Activated naive CD4-positive, alpha-beta T cell treated with anti-CD3 and anti-CD28 coated beads for 36 hours (primary cell): ENCODE results near the gene FBXL5. TPM values are rescaled to one million over a fixed set of nuclear protein-coding genes. Genes with fewer than 3 reads are reported as not detected.

Source experiments
- CTCF ChIA-PET: fragments of 350-600 bp; sonication (Branson Sonifier 250); formaldehyde crosslinking; loops from one replicate; lab custom pipeline; 2021; ENCODE audit warnings: antibody characterized with exemption; lab: Charles Lee
- DNase-seq: peaks from one replicate; pipeline ENCODE4 v3.0.0-alpha.2; 2020
- H3K27ac Mint-ChIP-seq: one replicate; pipeline ENCODE4 v1.8.0; 2021; ENCODE audit warnings: mild to moderate bottlenecking, mixed read lengths
- H3K27me3 Mint-ChIP-seq: one replicate; pipeline ENCODE4 v1.8.0; 2021; ENCODE audit warnings: low read depth, mixed read lengths
- H3K36me3 Mint-ChIP-seq: one replicate; pipeline ENCODE4 v1.8.0; 2021; ENCODE audit warnings: low read depth, mixed read lengths
- H3K4me1 Mint-ChIP-seq: one replicate; pipeline ENCODE4 v1.8.0; 2021; ENCODE audit warnings: low read depth, mixed read lengths
- H3K4me3 Mint-ChIP-seq: one replicate; pipeline ENCODE4 v1.8.0; 2021; ENCODE audit warnings: mild to moderate bottlenecking, moderate library complexity, mixed read lengths
- H3K9me3 Mint-ChIP-seq: one replicate; pipeline ENCODE4 v1.8.0; 2021; ENCODE audit warnings: mixed read lengths
- intact Hi-C: fragments of 100-400 bp; cut with micrococcal nuclease; formaldehyde crosslinking; loops from one replicate; pipeline ENCODE4 v1.15.1; 2023
- total RNA-seq, 2 experiments: library from RNA; stranded (reverse); gene quantifications; one replicate each; pipeline ENCODE4 v1.2.3, GENCODE V29; 2021

FBXL5 gene
- total RNA-seq, 2 experiments from 2014 or later, result 30.8 to 31.0 TPM

GRCh38 chr4:15675356-15675755 lies 20.2 kb upstream of the FBXL5 start:
- H3K27ac Mint-ChIP-seq, result no peak overlapping the region
- CTCF ChIA-PET, result interaction anchor here (0.9 to 1.0 kb wide), 2 partner anchors 9 to 12 kb away, joined by 3 read pairs; no protein-coding TSS in a partner anchor

GRCh38 chr4:15674926-15675325 lies 19.8 kb upstream of the FBXL5 start:
- Mint-ChIP-seq H3K27me3 (peaks cover 3% of the 10 kb centered on the region), H3K27ac (no peak overlapping the region), H3K4me3 (no peak overlapping the region), H3K36me3 (peaks cover 7% of the 10 kb centered on the region), H3K4me1 (peaks cover 12% of the 10 kb centered on the region), H3K9me3 (no peaks in the 10 kb centered on the region)
- CTCF ChIA-PET, result interaction anchor here (1.0 kb wide), 1 partner anchor 11 kb away, joined by 3 read pairs; no protein-coding TSS in a partner anchor
- intact Hi-C loops, result no loop called here
- DNase-seq, result no peak

More at GRCh38 chr4:15675356-15675755, 20.2 kb upstream of the FBXL5 start:
- Mint-ChIP-seq H3K4me3 (no peak overlapping the region), H3K9me3 (no peaks in the 10 kb centered on the region), H3K4me1 (peaks cover 15% of the 10 kb centered on the region), H3K27me3 (peaks cover 3% of the 10 kb centered on the region), H3K36me3 (peaks cover 10% of the 10 kb centered on the region)
- no peak for DNase-seq
- intact Hi-C loops, result no loop called here

GRCh38 chr4:15674046-15674445 lies 18.9 kb upstream of the FBXL5 start:
- no peak for DNase-seq
- Mint-ChIP-seq H3K4me3 (no peak overlapping the region), H3K27ac (no peak overlapping the region), H3K36me3 (peaks cover 3% of the 10 kb centered on the region), H3K9me3 (no peaks in the 10 kb centered on the region), H3K27me3 (peaks cover 3% of the 10 kb centered on the region), H3K4me1 (peaks cover 8% of the 10 kb centered on the region)
- CTCF ChIA-PET, result interaction anchor here (0.6 kb wide), 2 partner anchors 216 to 441 kb away, joined by 3 read pairs; no protein-coding TSS in a partner anchor
- intact Hi-C loops, result no loop called here

GRCh38 chr4:15673337-15673736 lies 18.2 kb upstream of the FBXL5 start:
- Mint-ChIP-seq H3K36me3 (peaks cover 3% of the 10 kb centered on the region), H3K27me3 (peaks cover 3% of the 10 kb centered on the region), H3K27ac (no peak overlapping the region), H3K4me3 (no peak overlapping the region), H3K9me3 (no peaks in the 10 kb centered on the region), H3K4me1 (peaks cover 6% of the 10 kb centered on the region)
- intact Hi-C loops, result no loop called here
- CTCF ChIA-PET, result interaction anchor here (0.6 kb wide), 2 partner anchors 215 to 440 kb away, joined by 3 read pairs; no protein-coding TSS in a partner anchor
- no peak for DNase-seq

- Mint-ChIP-seq H3K27me3 (no peaks in the 10 kb centered on the region), H3K9me3 (no peaks in the 10 kb centered on the region), H3K4me1 (no peaks in the 10 kb centered on the region), H3K4me3 (no peak overlapping the region), H3K36me3 (peaks cover 2% of the 10 kb centered on the region), H3K27ac (no peak overlapping the region)
- CTCF ChIA-PET, result no interaction called here
- intact Hi-C loops, result no loop called here
- no peak for DNase-seq
Measured at GRCh38 chr4:15672101-15672500, 16.9 kb upstream of the FBXL5 start.

- Mint-ChIP-seq H3K4me3 (no peak overlapping the region), H3K4me1 (peaks cover 8% of the 10 kb centered on the region), H3K27me3 (no peaks in the 10 kb centered on the region), H3K36me3 (peaks cover 11% of the 10 kb centered on the region), H3K27ac (no peak overlapping the region), H3K9me3 (no peaks in the 10 kb centered on the region)
- DNase-seq, result no peak
- CTCF ChIA-PET, result no interaction called here
- intact Hi-C loops, result no loop called here
Measured at GRCh38 chr4:15670576-15670975, 15.4 kb upstream of the FBXL5 start.

- CTCF ChIA-PET, result no interaction called here
- Mint-ChIP-seq H3K27me3 (no peaks in the 10 kb centered on the region), H3K4me3 (no peak overlapping the region), H3K9me3 (no peaks in the 10 kb centered on the region), H3K36me3 (peaks cover 11% of the 10 kb centered on the region), H3K4me1 (peaks cover 12% of the 10 kb centered on the region), H3K27ac (no peak overlapping the region)
- DNase-seq, result no peak
- intact Hi-C loops, result no loop called here
Measured at GRCh38 chr4:15668566-15669435, 13.6 kb upstream of the FBXL5 start.

GRCh38 chr4:15667006-15667405 lies 11.8 kb upstream of the FBXL5 start:
- Mint-ChIP-seq H3K36me3 (peaks cover 11% of the 10 kb centered on the region), H3K27me3 (no peaks in the 10 kb centered on the region), H3K4me3 (no peak overlapping the region), H3K4me1 (peaks cover 15% of the 10 kb centered on the region), H3K9me3 (no peaks in the 10 kb centered on the region), H3K27ac (no peak overlapping the region)
- no peak for DNase-seq
- intact Hi-C loops, result no loop called here
- CTCF ChIA-PET, result interaction anchor here (0.6 kb wide), 1 partner anchor 62 kb away, joined by 3 read pairs; no protein-coding TSS in a partner anchor

- Mint-ChIP-seq H3K4me3 (no peak overlapping the region), H3K27ac (no peak overlapping the region), H3K4me1 (peaks cover 23% of the 10 kb centered on the region), H3K36me3 (peaks cover 11% of the 10 kb centered on the region), H3K27me3 (no peaks in the 10 kb centered on the region), H3K9me3 (no peaks in the 10 kb centered on the region)
- DNase-seq, result no peak
- CTCF ChIA-PET, result no interaction called here
- intact Hi-C loops, result no loop called here
Measured at GRCh38 chr4:15665753-15666365, 10.7 kb upstream of the FBXL5 start.

GRCh38 chr4:15659768-15660570 lies 4.8 kb upstream of the FBXL5 start:
- Mint-ChIP-seq H3K9me3 (no peaks in the 10 kb centered on the region), H3K27ac (peak overlapping the region; percentile 47), H3K36me3 (no peaks in the 10 kb centered on the region), H3K4me3 (no peak overlapping the region), H3K4me1 (peaks cover 57% of the 10 kb centered on the region), H3K27me3 (no peaks in the 10 kb centered on the region)
- CTCF ChIA-PET, result interaction anchor here (1.2 to 1.4 kb wide), 2 partner anchors 18 to 95 kb away, joined by 3 read pairs; no protein-coding TSS in a partner anchor
- intact Hi-C loops, result loop anchor here (1.0 to 10.0 kb wide), 5 partner anchors 21 to 2005 kb away; partner anchors contain the start of gene FAM200B
- DNase-seq, result peak; percentile 34

- Mint-ChIP-seq H3K4me3 (no peak overlapping the region), H3K36me3 (peaks cover 3% of the 10 kb centered on the region), H3K27ac (no peak overlapping the region), H3K27me3 (no peaks in the 10 kb centered on the region), H3K4me1 (peaks cover 54% of the 10 kb centered on the region), H3K9me3 (no peaks in the 10 kb centered on the region)
- CTCF ChIA-PET, result interaction anchor here (1.2 kb wide), 1 partner anchor 96 kb away, joined by 3 read pairs; no protein-coding TSS in a partner anchor
- DNase-seq, result no peak
- intact Hi-C loops, result loop anchor here (1.0 to 10.0 kb wide), 5 partner anchors 23 to 2004 kb away; partner anchors contain the start of gene FAM200B
Measured at GRCh38 chr4:15658781-15659180, 3.6 kb upstream of the FBXL5 start.
